Right lobe of liver (tissue), 6 donors: ENCODE data around the gene KLF15. TPM values are rescaled to one million over a fixed set of nuclear protein-coding genes. Genes with fewer than 3 reads are reported as not detected.
A peak's percentile ranks its signal among the peaks of the same experiment; 100 is the strongest.

Source experiments
- ATAC-seq, 4 donors: fragments of 200-7000 bp; cut with Tn5 transposase; one replicate each; pipeline ENCODE4 v1.9.1; 2020; ENCODE audit warnings: mild to moderate bottlenecking in 4 of 4, moderate library complexity in 4 of 4
- DNase-seq, 3 donors: peaks; one replicate each; pipeline ENCODE4 v3.0.0-alpha.2; 2020
- H3K27ac ChIP-seq, 3 donors: fragments of 200-600 bp; one replicate each; pipeline ENCODE4 v1.8.0; 2022
- H3K27me3 ChIP-seq, 2 donors: fragments of 200-600 bp; one replicate each; pipeline ENCODE4 v1.8.0; 2022
- H3K36me3 ChIP-seq, 4 donors: fragments of 200-600 bp; sonication (generic) in 1 of 4; one replicate each; pipeline versions ENCODE4 v1.5.1 to v1.8.0; 2017 to 2022; ENCODE audit warnings: control low read depth in 1 of 4
- H3K4me1 ChIP-seq, 4 donors: fragments of 200-600 bp; sonication (generic) in 1 of 4; one replicate each; pipeline versions ENCODE4 v1.5.1 to v1.8.0; 2017 to 2022; ENCODE audit warnings: control low read depth in 1 of 4
- H3K4me3 ChIP-seq, 3 donors: fragments of 200-600 bp; one replicate each; pipeline ENCODE4 v1.8.0; 2022
- H3K9me3 ChIP-seq, 4 donors: fragments of 200-600 bp; sonication (generic) in 1 of 4; one replicate each; pipeline versions ENCODE4 v1.5.1 to v1.8.0; 2017 to 2022; ENCODE audit warnings: control low read depth in 1 of 4
- POLR2A ChIP-seq: fragments of 450-650 bp; IDR thresholded peaks from one replicate; pipeline ENCODE4 v1.6.1; 2017; ENCODE audit warnings: antibody characterized with exemption, mild to moderate bottlenecking
- WGBS: methylation state at CpG from one replicate; pipeline ENCODE4 v1.1.6; 2018; ENCODE audit warnings: low coverage, low lambda C conversion rate; ENCODE audit not compliant: insufficient coverage; ENCODE audit errors: missing lambda C conversion rate; 5-methylcytosine and 5-hydroxymethylcytosine counted together
- intact Hi-C, 2 donors: fragments of 100-400 bp; cut with DNase I; formaldehyde crosslinking; loops; one replicate each; pipeline versions ENCODE4 v1.11.2 to v1.14.1; 2022
- total RNA-seq, 6 experiments: library from RNA; depleted of rRNA in 2 of 6; stranded (reverse); fragments of >200 nt in 2 of 6; fragmentation: NEBNext Ultra II Directional in 3 of 6; extraction: Animal tissue kit (Norgen Biotek cat#: 25700) in 3 of 6; gene quantifications; one replicate each; pipeline versions ENCODE4 v1.1.0 to v1.2.4, GENCODE V29; 2016 to 2023
- TF ChIP-seq, protein P1 (sequence below), 4 donors: fragments of 200-600 bp in 3 of 4; fragments of 450-650 bp in 1 of 4; IDR thresholded peaks; one replicate each; pipeline versions ENCODE4 v1.5.1 to v1.8.0; 2016 to 2022; ENCODE audit warnings: antibody characterized with exemption in 4 of 4, mild to moderate bottlenecking in 2 of 4
- donor health status: DM: no; HTN: yes; CAD: no.
- donor health status: DM: no; HTN: no; CAD: no.
- donor health status: DM: no; HTN: no; CAD: no.
- donor health status: DM: no; HTN: yes; CAD: no.
- donor health status: DM: no; HTN: yes; CAD: no.

Gene KLF15
- total RNA-seq, 6 experiments from 2014 or later: 14.4 to 112 (median 89.3) TPM

- H3K27me3 ChIP-seq: no peaks in the 10 kb centered on the region
- H3K36me3 ChIP-seq: no peaks in the 10 kb centered on the region
- no peaks in the 10 kb centered on the region for H3K9me3 ChIP-seq
- 25% methylated on average over 2 of the region's 12 CpGs for WGBS
- peak overlapping the region in 2 of 3 donors; percentile 74 to 82 for H3K27ac ChIP-seq
- intact Hi-C loops: loop anchor here in 1 of 2 donors (10.0 kb wide), 1 partner anchor 108 kb away; no protein-coding TSS in a partner anchor
- ATAC-seq: peak; percentile 79 to 88 (median 84)
- DNase-seq: peak; percentile 81 to 91 (median 90)
- TF ChIP-seq, protein P1, sequence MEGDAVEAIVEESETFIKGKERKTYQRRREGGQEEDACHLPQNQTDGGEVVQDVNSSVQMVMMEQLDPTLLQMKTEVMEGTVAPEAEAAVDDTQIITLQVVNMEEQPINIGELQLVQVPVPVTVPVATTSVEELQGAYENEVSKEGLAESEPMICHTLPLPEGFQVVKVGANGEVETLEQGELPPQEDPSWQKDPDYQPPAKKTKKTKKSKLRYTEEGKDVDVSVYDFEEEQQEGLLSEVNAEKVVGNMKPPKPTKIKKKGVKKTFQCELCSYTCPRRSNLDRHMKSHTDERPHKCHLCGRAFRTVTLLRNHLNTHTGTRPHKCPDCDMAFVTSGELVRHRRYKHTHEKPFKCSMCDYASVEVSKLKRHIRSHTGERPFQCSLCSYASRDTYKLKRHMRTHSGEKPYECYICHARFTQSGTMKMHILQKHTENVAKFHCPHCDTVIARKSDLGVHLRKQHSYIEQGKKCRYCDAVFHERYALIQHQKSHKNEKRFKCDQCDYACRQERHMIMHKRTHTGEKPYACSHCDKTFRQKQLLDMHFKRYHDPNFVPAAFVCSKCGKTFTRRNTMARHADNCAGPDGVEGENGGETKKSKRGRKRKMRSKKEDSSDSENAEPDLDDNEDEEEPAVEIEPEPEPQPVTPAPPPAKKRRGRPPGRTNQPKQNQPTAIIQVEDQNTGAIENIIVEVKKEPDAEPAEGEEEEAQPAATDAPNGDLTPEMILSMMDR (IDR thresholded peaks at IDR 0.05): peak; percentile 19 to 54 (median 34)
- TF ChIP-seq POLR2A: no peak
- H3K4me3 ChIP-seq: no peak overlapping the region
- H3K4me1 ChIP-seq: peaks cover 0 to 48% (median 16%) of the 10 kb centered on the region in 4 donors
These were observed 15.4 kb upstream of the KLF15 start for GRCh38 chr3:126372413-126373145.

- no peaks in the 10 kb centered on the region for H3K36me3 ChIP-seq
- DNase-seq (peak; percentile 11 to 46 (median 40)), ATAC-seq (no peak)
- H3K4me1 ChIP-seq: peaks cover 0 to 56% (median 21%) of the 10 kb centered on the region in 4 donors
- intact Hi-C loops: loop anchor here in 1 of 2 donors (10.0 kb wide), 1 partner anchor 106 kb away; no protein-coding TSS in a partner anchor
- TF ChIP-seq POLR2A: no peak
- H3K9me3 ChIP-seq: no peaks in the 10 kb centered on the region
- H3K27me3 ChIP-seq: no peaks in the 10 kb centered on the region
- no peak overlapping the region for H3K4me3 ChIP-seq
- WGBS: no CpG with 5 or more reads among the region's 22 CpGs
- no peak overlapping the region for H3K27ac ChIP-seq
These were observed 14.0 kb upstream of the KLF15 start for GRCh38 chr3:126371096-126371705.

DNA sequence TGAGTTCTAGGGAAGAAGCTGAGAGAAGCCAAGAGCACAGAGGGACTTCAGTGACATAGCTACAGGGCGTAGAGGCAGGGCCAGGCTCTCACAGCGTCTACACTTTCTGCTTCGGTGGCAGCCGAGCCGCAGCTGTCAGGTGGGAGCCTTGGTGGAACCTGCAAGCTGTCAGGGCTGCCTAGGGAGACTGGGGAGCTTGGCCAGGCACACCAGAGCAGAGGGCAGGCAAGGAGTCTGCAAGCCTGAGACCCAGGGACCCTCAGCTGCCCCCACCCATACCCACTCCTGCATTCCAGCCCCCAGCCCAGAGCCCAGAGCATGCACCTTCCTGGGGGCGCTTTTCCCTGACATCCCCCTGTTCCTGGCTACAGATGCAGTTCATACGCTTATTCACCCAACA is 13.4 kb upstream of the KLF15 start:
- DNase-seq (peak in 2 of 3 donors; percentile 34 to 35), ATAC-seq (no peak)
- Histone ChIP-seq H3K4me1 (peaks cover 0 to 61% (median 24%) of the 10 kb centered on the region in 4 donors), H3K36me3 (no peaks in the 10 kb centered on the region), H3K27ac (no peak overlapping the region), H3K4me3 (no peak overlapping the region), H3K27me3 (no peaks in the 10 kb centered on the region), H3K9me3 (no peaks in the 10 kb centered on the region)
- intact Hi-C loops: loop anchor here in 1 of 2 donors (10.0 kb wide), 1 partner anchor 106 kb away; no protein-coding TSS in a partner anchor
- TF ChIP-seq, protein P1 (IDR thresholded peaks at IDR 0.05): no peak
- TF ChIP-seq POLR2A: no peak
- WGBS: 80% methylated on average over 1 of the region's 7 CpGs

GRCh38 chr3:126370055-126370454 is 12.8 kb upstream of the KLF15 start:
- Histone ChIP-seq H3K9me3 (no peaks in the 10 kb centered on the region), H3K27me3 (no peaks in the 10 kb centered on the region), H3K36me3 (no peaks in the 10 kb centered on the region), H3K27ac (peak overlapping the region in 1 of 3 donors; percentile 13), H3K4me1 (peaks cover 0 to 66% (median 27%) of the 10 kb centered on the region in 4 donors), H3K4me3 (no peak overlapping the region)
- ATAC-seq: no peak
- WGBS: 53% methylated on average over 4 of the region's 4 CpGs
- peak in 2 of 3 donors; percentile 27 to 43 for DNase-seq
- intact Hi-C loops: loop anchor here in 1 of 2 donors (10.0 kb wide), 1 partner anchor 105 kb away; no protein-coding TSS in a partner anchor
- TF ChIP-seq, protein P1 (IDR thresholded peaks at IDR 0.05): no peak
- TF ChIP-seq POLR2A: no peak
